HepG2 (cell line): ENCODE data around the gene MPP3. TPM values are rescaled to one million over a fixed set of nuclear protein-coding genes. Genes with fewer than 3 reads are reported as not detected.

ENCODE experiments used
- ATAC-seq: fragments of 200-7000 bp; cut with Tn5 transposase; 3 replicates; pipeline ENCODE4 v1.9.1; 2020; ENCODE audit warnings: mild to moderate bottlenecking, moderate library complexity
- BruUV-seq: library from RNA; stranded (reverse); fragments of 400-500 nt; replicated peaks from 2 replicates; lab custom pipeline; 2021; lab: Mats Ljungman, UMichigan
- CTCF ChIA-PET: fragments of 300-600 bp; formaldehyde crosslinking; extraction: SDS; loops from one replicate; lab custom pipeline; 2021; ENCODE audit warnings: low total read pairs, inconsistent platforms, low intra/inter-chr PET ratio; lab: Yijun Ruan, JAX
- POLR2A ChIA-PET: fragments of 350-600 bp; sonication (Branson Sonifier 250); formaldehyde crosslinking; loops from one replicate; lab custom pipeline; 2020; ENCODE audit warnings: antibody characterized with exemption, inconsistent platforms; lab: Yijun Ruan, JAX
- DNase-seq: peaks from one replicate; pipeline ENCODE4 v3.0.0-alpha.2; 2015; ENCODE audit warnings: low spot score
- FAIRE-seq: peaks from 3 replicates; lab custom pipeline; 2011; peaks lifted over from hg19 to GRCh38; lab: Jason Lieb, UNC
- H2AFZ ChIP-seq: one replicate; pipeline ENCODE4 v1.6.1; 2011; ENCODE audit warnings: low read length, inconsistent platforms
- H3K27ac ChIP-seq: fragments of 300-600 bp; 3 replicates; pipeline ENCODE4 v1.8.0; 2011; ENCODE audit warnings: mixed run types, mild to moderate bottlenecking, mixed read lengths, low read length, inconsistent platforms; ENCODE audit not compliant: insufficient read depth; ENCODE audit errors: extremely low read length
- H3K27me3 ChIP-seq, 2 experiments: fragments of 200-600 bp in 1 of 2; 2 replicates in 1 of 2; 3 replicates in 1 of 2; pipeline versions ENCODE4 v1.6.0 to v1.8.0; 2011; ENCODE audit warnings: low read length in 2 of 2, mild to moderate bottlenecking in 2 of 2, moderate library complexity in 2 of 2, inconsistent platforms in 1 of 2; ENCODE audit not compliant: insufficient read depth in 2 of 2, control insufficient read depth in 1 of 2
- H3K36me3 ChIP-seq, 2 experiments: fragments of 200-600 bp in 1 of 2; replicated peaks in 1 of 2; 2 replicates in 1 of 2; 3 replicates in 1 of 2; pipeline versions ENCODE4 v1.5.1 to v1.8.0; 2011; ENCODE audit warnings: low read length in 2 of 2, inconsistent platforms in 1 of 2; ENCODE audit not compliant: insufficient read depth in 2 of 2, control insufficient read depth in 1 of 2
- H3K4me1 ChIP-seq: 2 replicates; pipeline ENCODE4 v1.5.1; 2012; ENCODE audit warnings: low read length, inconsistent platforms; ENCODE audit not compliant: insufficient read depth
- H3K4me2 ChIP-seq: 2 replicates; pipeline ENCODE4 v1.6.0; 2011; ENCODE audit warnings: low read depth, low read length, inconsistent platforms
- H3K4me3 ChIP-seq, 3 experiments: fragments of 200-600 bp in 1 of 3; sonication (generic), shearing (Covaris generic) in 1 of 3; replicated peaks in 1 of 3; 2 replicates each; pipeline ENCODE4 v1.5.1; 2011 to 2016; ENCODE audit warnings: low read length in 3 of 3, inconsistent platforms in 2 of 3, low read depth in 2 of 3, mild to moderate bottlenecking in 2 of 3, control low read depth in 1 of 3, mixed read lengths in 1 of 3; ENCODE audit not compliant: insufficient read depth in 1 of 3
- H3K79me2 ChIP-seq: one replicate; pipeline ENCODE4 v1.6.1; 2011; ENCODE audit warnings: low read length, inconsistent platforms; ENCODE audit not compliant: insufficient read depth
- H3K9ac ChIP-seq: 2 replicates; pipeline ENCODE4 v1.6.0; 2011; ENCODE audit warnings: mild to moderate bottlenecking, low read depth, low read length, inconsistent platforms; ENCODE audit not compliant: insufficient read depth
- H3K9me3 ChIP-seq: 2 replicates; pipeline ENCODE4 v1.5.1; 2012; ENCODE audit warnings: mild to moderate bottlenecking, low read length
- H4K20me1 ChIP-seq: 2 replicates; pipeline ENCODE4 v1.6.0; 2011; ENCODE audit warnings: inconsistent platforms, mild to moderate bottlenecking, low read length, moderate library complexity; ENCODE audit not compliant: insufficient read depth
- ELF3 ChIP-seq: IDR thresholded peaks from 2 replicates; pipeline ENCODE4 v1.6.1; 2016; ENCODE audit warnings: missing genetic modification reagents, missing compliant biosample characterization
- PTBP1 ChIP-seq: fragments of 200-400 bp; formaldehyde crosslinking; IDR thresholded peaks from 2 replicates; pipeline ENCODE4 v1.6.1; 2018; ENCODE audit warnings: low read length, low read depth; ENCODE audit not compliant: poor library complexity, severe bottlenecking
- REL ChIP-seq: sonication (generic); formaldehyde crosslinking; conservative IDR thresholded peaks from 2 replicates; pipeline ENCODE4 v1.8.0; 2022; ENCODE audit warnings: mild to moderate bottlenecking, missing genetic modification reagents, moderate library complexity
- ZFP36L2 ChIP-seq: sonication (generic); formaldehyde crosslinking; IDR thresholded peaks from 2 replicates; pipeline ENCODE4 v1.4.0; 2020; ENCODE audit warnings: missing genetic modification reagents
- ZNF446 ChIP-seq: sonication (generic); formaldehyde crosslinking; IDR thresholded peaks from 2 replicates; pipeline ENCODE4 v1.5.0; 2020; ENCODE audit warnings: mild to moderate bottlenecking, missing genetic modification reagents
- ZSCAN29 ChIP-seq: sonication (generic); formaldehyde crosslinking; conservative IDR thresholded peaks from 2 replicates; pipeline ENCODE4 v1.4.0; 2020; ENCODE audit warnings: mild to moderate bottlenecking, missing genetic modification reagents
- WGBS: methylation state at CpG from one replicate; pipeline ENCODE4 v1.1.6; 2017; ENCODE audit warnings: low lambda C conversion rate; 5-methylcytosine and 5-hydroxymethylcytosine counted together
- in situ Hi-C: cut with HindIII; loops from 2 replicates; pipeline ENCODE4 v1.10.0; 2017; ENCODE audit warnings: low pct_unique_long_range_greater_than_20kb; ENCODE audit not compliant: extremely low pct_ligation_motif_present
- intact Hi-C: fragments of 100-400 bp; cut with micrococcal nuclease; formaldehyde crosslinking; loops from one replicate; pipeline ENCODE4 v1.10.0; 2022; ENCODE audit not compliant: unreplicated experiment
- polyA plus RNA-seq, 8 experiments: library from polyadenylated mRNA; depleted of rRNA in 3 of 8; stranded (reverse) in 7 of 8; unstranded in 1 of 8; fragments of >200 nt; fragmentation: Illumina TruSeq in 4 of 8; extraction: Trizol in 4 of 8; gene quantifications; 2 replicates each; pipeline versions ENCODE4 v1.2.1 to v1.2.3, GENCODE V29; 2011 to 2016; ENCODE audit warnings: low read depth in 4 of 8, missing spikeins in 1 of 8, mixed read lengths in 1 of 8; ENCODE audit not compliant: insufficient read depth in 1 of 8
- total RNA-seq, 5 experiments: library from RNA; depleted of rRNA; stranded (reverse); fragments of >200 nt; fragmentation: Illumina TruSeq; extraction: Trizol; gene quantifications; 2 replicates each; pipeline ENCODE4 v1.2.3, GENCODE V29; 2016; ENCODE audit warnings: low read depth in 1 of 5
- TF ChIP-seq, protein P1 (sequence below): sonication (generic); formaldehyde crosslinking; IDR thresholded peaks from 2 replicates; pipeline ENCODE4 v1.4.0; 2020; ENCODE audit warnings: missing genetic modification reagents
- TF ChIP-seq, protein P2 (sequence below): sonication (generic); formaldehyde crosslinking; IDR thresholded peaks from 2 replicates; pipeline ENCODE4 v1.5.0; 2020; ENCODE audit warnings: missing genetic modification reagents
- TF ChIP-seq, protein P3 (sequence below): sonication (generic); formaldehyde crosslinking; IDR thresholded peaks from 2 replicates; pipeline ENCODE4 v1.5.0; 2020; ENCODE audit warnings: mild to moderate bottlenecking, missing genetic modification reagents, borderline replicate concordance

MPP3 gene
- total and polyA plus RNA-seq, 2 of the 13 experiments (the other 11 are each of a cell fraction or from before 2014, with no cell fraction given): 0.91 to 1.8 TPM

DNA sequence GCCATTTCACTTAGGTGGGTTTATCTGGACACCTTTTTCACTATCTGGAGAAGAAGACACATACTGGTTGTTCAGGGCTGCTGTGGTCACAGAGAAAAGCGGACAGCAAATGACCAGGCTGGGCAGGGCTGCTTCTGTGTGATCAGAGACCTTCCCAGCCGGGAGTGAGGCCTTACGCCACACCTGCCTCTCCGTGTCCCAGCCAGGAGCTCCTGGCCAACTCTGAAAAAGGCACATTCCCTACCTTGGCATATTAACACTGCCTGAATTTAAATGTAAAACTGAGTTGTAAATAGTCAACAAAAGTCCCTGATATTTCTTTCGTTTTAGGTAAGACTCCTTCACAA lies 65.3 kb downstream of the MPP3 start:
- in situ Hi-C loops: loop anchor here (10.0 kb wide), 1 partner anchor 253 kb away; no protein-coding TSS in a partner anchor
- intact Hi-C loops: loop anchor here (10.0 kb wide), 1 partner anchor 243 kb away; no protein-coding TSS in a partner anchor
- Histone ChIP-seq H3K4me1 (peaks cover 18% of the 10 kb centered on the region), H4K20me1 (no peaks in the 10 kb centered on the region), H3K27ac (no peak overlapping the region), H3K9ac (no peak overlapping the region), H3K36me3 (peaks cover 14 to 26% of the 10 kb centered on the region in 2 experiments), H3K9me3 (no peaks in the 10 kb centered on the region), H2AFZ (no peak overlapping the region), H3K79me2 (no peaks in the 10 kb centered on the region), H3K27me3 (no peaks in the 10 kb centered on the region), H3K4me3 (no peak overlapping the region), H3K4me2 (no peak overlapping the region)
- ChIA-PET CTCF (interaction anchor here (3.8 kb wide), 1 partner anchor 73 kb away, joined by 16 read pairs; no protein-coding TSS in a partner anchor), POLR2A (no interaction called here)
- WGBS: 84% methylated on average over 5 of the region's 5 CpGs
- no peak for ATAC-seq
- no peak for FAIRE-seq
- BruUV-seq: TSS peak; percentile 33
- TF ChIP-seq REL: no peak
- TF ChIP-seq, protein P1, sequence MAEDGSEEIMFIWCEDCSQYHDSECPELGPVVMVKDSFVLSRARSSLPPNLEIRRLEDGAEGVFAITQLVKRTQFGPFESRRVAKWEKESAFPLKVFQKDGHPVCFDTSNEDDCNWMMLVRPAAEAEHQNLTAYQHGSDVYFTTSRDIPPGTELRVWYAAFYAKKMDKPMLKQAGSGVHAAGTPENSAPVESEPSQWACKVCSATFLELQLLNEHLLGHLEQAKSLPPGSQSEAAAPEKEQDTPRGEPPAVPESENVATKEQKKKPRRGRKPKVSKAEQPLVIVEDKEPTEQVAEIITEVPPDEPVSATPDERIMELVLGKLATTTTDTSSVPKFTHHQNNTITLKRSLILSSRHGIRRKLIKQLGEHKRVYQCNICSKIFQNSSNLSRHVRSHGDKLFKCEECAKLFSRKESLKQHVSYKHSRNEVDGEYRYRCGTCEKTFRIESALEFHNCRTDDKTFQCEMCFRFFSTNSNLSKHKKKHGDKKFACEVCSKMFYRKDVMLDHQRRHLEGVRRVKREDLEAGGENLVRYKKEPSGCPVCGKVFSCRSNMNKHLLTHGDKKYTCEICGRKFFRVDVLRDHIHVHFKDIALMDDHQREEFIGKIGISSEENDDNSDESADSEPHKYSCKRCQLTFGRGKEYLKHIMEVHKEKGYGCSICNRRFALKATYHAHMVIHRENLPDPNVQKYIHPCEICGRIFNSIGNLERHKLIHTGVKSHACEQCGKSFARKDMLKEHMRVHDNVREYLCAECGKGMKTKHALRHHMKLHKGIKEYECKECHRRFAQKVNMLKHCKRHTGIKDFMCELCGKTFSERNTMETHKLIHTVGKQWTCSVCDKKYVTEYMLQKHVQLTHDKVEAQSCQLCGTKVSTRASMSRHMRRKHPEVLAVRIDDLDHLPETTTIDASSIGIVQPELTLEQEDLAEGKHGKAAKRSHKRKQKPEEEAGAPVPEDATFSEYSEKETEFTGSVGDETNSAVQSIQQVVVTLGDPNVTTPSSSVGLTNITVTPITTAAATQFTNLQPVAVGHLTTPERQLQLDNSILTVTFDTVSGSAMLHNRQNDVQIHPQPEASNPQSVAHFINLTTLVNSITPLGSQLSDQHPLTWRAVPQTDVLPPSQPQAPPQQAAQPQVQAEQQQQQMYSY: no peak
- TF ChIP-seq, protein P2, sequence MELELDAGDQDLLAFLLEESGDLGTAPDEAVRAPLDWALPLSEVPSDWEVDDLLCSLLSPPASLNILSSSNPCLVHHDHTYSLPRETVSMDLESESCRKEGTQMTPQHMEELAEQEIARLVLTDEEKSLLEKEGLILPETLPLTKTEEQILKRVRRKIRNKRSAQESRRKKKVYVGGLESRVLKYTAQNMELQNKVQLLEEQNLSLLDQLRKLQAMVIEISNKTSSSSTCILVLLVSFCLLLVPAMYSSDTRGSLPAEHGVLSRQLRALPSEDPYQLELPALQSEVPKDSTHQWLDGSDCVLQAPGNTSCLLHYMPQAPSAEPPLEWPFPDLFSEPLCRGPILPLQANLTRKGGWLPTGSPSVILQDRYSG (CRISPR knock-in tag): no peak
- TF ChIP-seq, protein P3, sequence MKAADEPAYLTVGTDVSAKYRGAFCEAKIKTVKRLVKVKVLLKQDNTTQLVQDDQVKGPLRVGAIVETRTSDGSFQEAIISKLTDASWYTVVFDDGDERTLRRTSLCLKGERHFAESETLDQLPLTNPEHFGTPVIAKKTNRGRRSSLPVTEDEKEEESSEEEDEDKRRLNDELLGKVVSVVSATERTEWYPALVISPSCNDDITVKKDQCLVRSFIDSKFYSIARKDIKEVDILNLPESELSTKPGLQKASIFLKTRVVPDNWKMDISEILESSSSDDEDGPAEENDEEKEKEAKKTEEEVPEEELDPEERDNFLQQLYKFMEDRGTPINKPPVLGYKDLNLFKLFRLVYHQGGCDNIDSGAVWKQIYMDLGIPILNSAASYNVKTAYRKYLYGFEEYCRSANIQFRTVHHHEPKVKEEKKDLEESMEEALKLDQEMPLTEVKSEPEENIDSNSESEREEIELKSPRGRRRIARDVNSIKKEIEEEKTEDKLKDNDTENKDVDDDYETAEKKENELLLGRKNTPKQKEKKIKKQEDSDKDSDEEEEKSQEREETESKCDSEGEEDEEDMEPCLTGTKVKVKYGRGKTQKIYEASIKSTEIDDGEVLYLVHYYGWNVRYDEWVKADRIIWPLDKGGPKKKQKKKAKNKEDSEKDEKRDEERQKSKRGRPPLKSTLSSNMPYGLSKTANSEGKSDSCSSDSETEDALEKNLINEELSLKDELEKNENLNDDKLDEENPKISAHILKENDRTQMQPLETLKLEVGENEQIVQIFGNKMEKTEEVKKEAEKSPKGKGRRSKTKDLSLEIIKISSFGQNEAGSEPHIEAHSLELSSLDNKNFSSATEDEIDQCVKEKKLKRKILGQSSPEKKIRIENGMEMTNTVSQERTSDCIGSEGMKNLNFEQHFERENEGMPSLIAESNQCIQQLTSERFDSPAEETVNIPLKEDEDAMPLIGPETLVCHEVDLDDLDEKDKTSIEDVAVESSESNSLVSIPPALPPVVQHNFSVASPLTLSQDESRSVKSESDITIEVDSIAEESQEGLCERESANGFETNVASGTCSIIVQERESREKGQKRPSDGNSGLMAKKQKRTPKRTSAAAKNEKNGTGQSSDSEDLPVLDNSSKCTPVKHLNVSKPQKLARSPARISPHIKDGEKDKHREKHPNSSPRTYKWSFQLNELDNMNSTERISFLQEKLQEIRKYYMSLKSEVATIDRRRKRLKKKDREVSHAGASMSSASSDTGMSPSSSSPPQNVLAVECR (CRISPR knock-in tag): no peak
- TF ChIP-seq ZFP36L2 (CRISPR knock-in tag): no peak
- TF ChIP-seq PTBP1: no peak
- no peak for TF ChIP-seq ELF3 (CRISPR knock-in tag)
- TF ChIP-seq ZSCAN29 (CRISPR knock-in tag): no peak
- TF ChIP-seq ZNF446 (CRISPR knock-in tag): no peak
- no peak for DNase-seq
